ENCODE measurements around the gene RIOX2. TPM values are rescaled to one million over a fixed set of nuclear protein-coding genes. Genes with fewer than 3 reads are reported as not detected.
A peak's percentile ranks its signal among the peaks of the same experiment; 100 is the strongest.
"Not testable (repeated sequence)": the region's sequence is repeated elsewhere in the genome, so short reads cannot be mapped to it uniquely, and the experiment has no call there.

Gene RIOX2
- total RNA-seq, 1 donor from 2014 or later = 87.7 TPM

- Mint-ChIP-seq H3K4me3 (no peak overlapping the region), H3K4me1 (peaks cover 12% of the 10 kb centered on the region), H3K9me3 (peaks cover 6% of the 10 kb centered on the region), H3K27me3 (no peaks in the 10 kb centered on the region), H3K36me3 (ENCODE audit: low read depth) (peaks cover 66% of the 10 kb centered on the region), H3K27ac (peak overlapping the region; percentile 60)
- DNase-seq = peak; percentile 53
- intact Hi-C loops (cut with micrococcal nuclease) = loop anchor here (2.0 kb wide), 1 partner anchor 63 kb away; no protein-coding TSS in a partner anchor
These were observed 36.4 kb downstream of the RIOX2 start for GRCh38 chr3:97935842-97936241.

- H3K4me3 Mint-ChIP-seq = no peak overlapping the region
- H3K4me1 Mint-ChIP-seq = peaks cover 10% of the 10 kb centered on the region
- H3K9me3 Mint-ChIP-seq = peaks cover 7% of the 10 kb centered on the region
- no peak overlapping the region for H3K27ac Mint-ChIP-seq
- H3K27me3 Mint-ChIP-seq = no peaks in the 10 kb centered on the region
- peaks cover 69% of the 10 kb centered on the region for H3K36me3 Mint-ChIP-seq (ENCODE audit: low read depth)
- intact Hi-C loops (cut with micrococcal nuclease) = loop anchor here (2.0 kb wide), 1 partner anchor 62 kb away; no protein-coding TSS in a partner anchor
- no peak for DNase-seq
These were observed 37.1 kb downstream of the RIOX2 start for GRCh38 chr3:97934980-97935695.

GRCh38 chr3:97932387-97932801 lies 39.8 kb downstream of the RIOX2 start:
- H3K4me3 Mint-ChIP-seq = no peak overlapping the region
- DNase-seq = no peak
- H3K4me1 Mint-ChIP-seq = peaks cover 7% of the 10 kb centered on the region
- H3K9me3 Mint-ChIP-seq = peaks cover 7% of the 10 kb centered on the region
- H3K36me3 Mint-ChIP-seq (ENCODE audit: low read depth) = peaks cover 62% of the 10 kb centered on the region
- H3K27me3 Mint-ChIP-seq = no peaks in the 10 kb centered on the region
- H3K27ac Mint-ChIP-seq = no peak overlapping the region
- intact Hi-C loops (cut with micrococcal nuclease) = no loop called here

GRCh38 chr3:97931218-97931617 lies 41.0 kb downstream of the RIOX2 start:
- no peak overlapping the region for H3K27ac Mint-ChIP-seq
- no peak for DNase-seq
- peaks cover 61% of the 10 kb centered on the region for H3K36me3 Mint-ChIP-seq (ENCODE audit: low read depth)
- H3K9me3 Mint-ChIP-seq = peaks cover 7% of the 10 kb centered on the region
- no peak overlapping the region for H3K4me3 Mint-ChIP-seq
- peaks cover 7% of the 10 kb centered on the region for H3K4me1 Mint-ChIP-seq
- no peaks in the 10 kb centered on the region for H3K27me3 Mint-ChIP-seq
- intact Hi-C loops (cut with micrococcal nuclease) = no loop called here

DNA sequence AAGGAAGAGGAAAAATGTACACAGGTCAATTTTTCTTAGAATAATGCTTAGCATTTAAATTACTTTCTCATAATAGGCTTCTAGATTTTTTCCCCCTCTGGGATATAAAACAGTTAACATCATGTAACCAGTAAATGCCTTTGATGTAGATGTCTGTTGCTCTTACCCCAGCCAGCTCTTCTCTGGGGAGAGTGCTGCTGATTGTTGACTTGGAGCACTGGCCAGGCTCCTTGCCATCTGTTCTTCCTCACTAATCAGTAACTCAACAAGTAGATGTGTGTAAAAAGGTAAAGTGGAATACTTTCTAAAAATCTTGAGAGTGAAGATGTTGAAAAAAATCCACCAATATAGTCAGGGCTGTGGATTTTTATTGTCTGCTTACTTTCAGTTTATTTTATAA lies 42.2 kb downstream of the RIOX2 start:
- Mint-ChIP-seq H3K27ac (no peak overlapping the region), H3K4me3 (no peak overlapping the region), H3K27me3 (no peaks in the 10 kb centered on the region), H3K4me1 (peaks cover 2% of the 10 kb centered on the region), H3K36me3 (ENCODE audit: low read depth) (peaks cover 56% of the 10 kb centered on the region), H3K9me3 (peaks cover 7% of the 10 kb centered on the region)
- intact Hi-C loops (cut with micrococcal nuclease) = no loop called here
- no peak for DNase-seq

GRCh38 chr3:97928986-97929385 lies 43.2 kb downstream of the RIOX2 start:
- Mint-ChIP-seq H3K36me3 (ENCODE audit: low read depth) (peaks cover 60% of the 10 kb centered on the region), H3K27ac (no peak overlapping the region), H3K27me3 (no peaks in the 10 kb centered on the region), H3K9me3 (peaks cover 7% of the 10 kb centered on the region), H3K4me3 (no peak overlapping the region), H3K4me1 (no peaks in the 10 kb centered on the region)
- intact Hi-C loops (cut with micrococcal nuclease) = no loop called here
- no peak for DNase-seq

GRCh38 chr3:97927704-97928103 lies 44.5 kb downstream of the RIOX2 start:
- intact Hi-C loops (cut with micrococcal nuclease) = no loop called here
- no peak overlapping the region for H3K4me3 Mint-ChIP-seq
- H3K9me3 Mint-ChIP-seq = peaks cover 7% of the 10 kb centered on the region
- H3K27ac Mint-ChIP-seq = no peak overlapping the region
- peaks cover 61% of the 10 kb centered on the region for H3K36me3 Mint-ChIP-seq (ENCODE audit: low read depth)
- DNase-seq = no peak
- no peaks in the 10 kb centered on the region for H3K27me3 Mint-ChIP-seq
- no peaks in the 10 kb centered on the region for H3K4me1 Mint-ChIP-seq

DNA sequence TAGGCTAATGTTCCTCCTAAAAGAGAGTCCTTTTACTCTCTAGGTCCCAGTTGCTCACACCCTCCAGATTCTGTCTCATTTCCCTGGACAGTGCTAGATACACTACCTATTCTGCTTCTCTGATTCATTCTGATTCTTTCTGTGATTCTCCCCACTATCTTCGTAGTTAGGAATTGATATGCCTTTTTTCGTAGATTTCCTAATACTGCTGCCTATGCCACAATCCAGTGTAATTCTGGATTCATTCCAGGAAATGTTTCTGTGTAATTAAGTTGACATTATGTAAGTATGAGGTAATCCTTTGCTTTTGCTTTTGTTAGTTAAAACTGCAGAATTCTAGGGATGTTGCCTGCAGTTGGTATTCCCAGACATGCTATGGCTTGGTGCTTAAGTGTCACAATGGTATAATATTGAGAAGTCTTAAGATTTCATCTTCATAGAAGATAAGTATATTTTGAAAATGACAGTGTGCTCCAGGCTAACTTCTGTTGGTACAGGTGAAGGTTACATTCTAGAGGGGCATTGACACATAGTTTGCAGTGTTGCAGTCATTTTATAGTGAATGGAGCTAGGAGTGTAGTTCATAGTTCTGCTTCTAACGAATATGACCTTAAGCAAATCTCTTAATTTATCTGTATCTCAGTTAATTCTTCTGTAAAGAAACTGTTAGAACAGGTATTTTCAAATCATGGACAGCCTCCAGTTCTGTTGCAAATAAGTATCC lies 54.3 kb downstream of the RIOX2 start:
- DNase-seq = no peak
- intact Hi-C loops (cut with micrococcal nuclease) = no loop called here
- Mint-ChIP-seq H3K4me1 (peaks cover 3% of the 10 kb centered on the region), H3K27me3 (no peaks in the 10 kb centered on the region), H3K36me3 (ENCODE audit: low read depth) (peaks cover 75% of the 10 kb centered on the region), H3K9me3 (peaks cover 8% of the 10 kb centered on the region), H3K27ac (no peak overlapping the region), H3K4me3 (no peak overlapping the region)

- peaks cover 68% of the 10 kb centered on the region for H3K36me3 Mint-ChIP-seq (ENCODE audit: low read depth)
- H3K27me3 Mint-ChIP-seq = no peaks in the 10 kb centered on the region
- no peak overlapping the region for H3K4me3 Mint-ChIP-seq
- intact Hi-C loops (cut with micrococcal nuclease) = no loop called here
- no peak overlapping the region for H3K27ac Mint-ChIP-seq
- H3K4me1 Mint-ChIP-seq = peaks cover 5% of the 10 kb centered on the region
- peaks cover 8% of the 10 kb centered on the region for H3K9me3 Mint-ChIP-seq
- DNase-seq = no peak
These were observed 55.7 kb downstream of the RIOX2 start for GRCh38 chr3:97916576-97916975.

DNA sequence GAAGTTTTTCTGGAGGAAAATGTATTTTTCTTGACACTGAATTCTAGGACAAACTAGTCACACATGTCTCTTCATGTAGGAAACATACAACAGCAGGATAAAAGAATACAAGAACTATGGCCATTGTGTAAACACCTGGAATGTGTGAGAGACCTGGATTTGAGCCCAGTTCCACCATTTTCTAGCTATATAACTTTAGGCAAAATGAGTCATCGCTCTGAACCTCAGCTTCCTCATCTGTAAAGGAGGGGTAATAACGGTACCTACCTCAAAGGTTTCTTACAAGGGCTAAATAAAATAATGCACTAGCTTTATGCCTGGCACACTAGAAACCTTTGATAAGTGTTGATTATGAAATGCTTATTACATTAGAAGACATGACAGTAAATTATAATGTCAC lies 57.8 kb downstream of the RIOX2 start:
- H3K9me3 Mint-ChIP-seq = peaks cover 3% of the 10 kb centered on the region
- DNase-seq = no peak
- peaks cover 19% of the 10 kb centered on the region for H3K4me1 Mint-ChIP-seq
- H3K4me3 Mint-ChIP-seq = no peak overlapping the region
- H3K27ac Mint-ChIP-seq = no peak overlapping the region
- intact Hi-C loops (cut with micrococcal nuclease) = loop anchor here (5.0 kb wide), 1 partner anchor 42 kb away; no protein-coding TSS in a partner anchor
- peaks cover 54% of the 10 kb centered on the region for H3K36me3 Mint-ChIP-seq (ENCODE audit: low read depth)
- no peaks in the 10 kb centered on the region for H3K27me3 Mint-ChIP-seq

DNA sequence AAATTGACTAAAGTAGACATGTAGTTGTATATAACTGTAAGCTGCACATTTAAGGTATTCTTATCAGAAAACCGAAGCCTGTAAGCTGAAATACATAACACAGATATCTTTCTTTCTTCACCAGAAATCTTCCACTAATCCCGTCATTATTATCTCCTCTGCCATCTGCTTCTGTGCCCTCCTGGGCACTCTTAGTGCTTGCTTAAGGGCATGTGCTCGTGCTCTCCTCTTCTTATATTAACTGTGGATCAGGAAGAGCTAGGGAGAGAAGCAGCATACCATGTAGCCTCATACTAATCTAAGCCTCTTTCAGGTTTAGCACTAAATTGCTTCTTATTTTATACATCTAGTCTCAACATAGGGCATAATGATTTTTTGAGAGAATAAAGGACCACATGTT lies 60.8 kb downstream of the RIOX2 start:
- intact Hi-C loops (cut with micrococcal nuclease) = loop anchor here (5.0 kb wide), 1 partner anchor 39 kb away; no protein-coding TSS in a partner anchor

GRCh38 chr3:97910931-97911351 lies 61.3 kb downstream of the RIOX2 start:
- Mint-ChIP-seq H3K4me1 (peaks cover 16% of the 10 kb centered on the region), H3K9me3 (peaks cover 3% of the 10 kb centered on the region), H3K4me3 (peak overlapping the region; percentile 81), H3K36me3 (ENCODE audit: low read depth) (peaks cover 37% of the 10 kb centered on the region), H3K27me3 (no peaks in the 10 kb centered on the region), H3K27ac (peak overlapping the region; percentile 61)
- peak; percentile 77 for DNase-seq
- intact Hi-C loops (cut with micrococcal nuclease) = loop anchor here (5.0 kb wide), 1 partner anchor 39 kb away; no protein-coding TSS in a partner anchor

More for the DNA sequence above, 60.8 kb downstream of the RIOX2 start:
- Mint-ChIP-seq H3K9me3 (peaks cover 3% of the 10 kb centered on the region), H3K4me3 (peak overlapping the region; percentile 22), H3K27ac (peak overlapping the region; percentile 76), H3K27me3 (no peaks in the 10 kb centered on the region), H3K36me3 (ENCODE audit: low read depth) (peaks cover 40% of the 10 kb centered on the region), H3K4me1 (peaks cover 16% of the 10 kb centered on the region)
- DNase-seq = no peak

- Mint-ChIP-seq H3K4me1 (peaks cover 16% of the 10 kb centered on the region), H3K27ac (peak overlapping the region; percentile 61), H3K4me3 (peak overlapping the region; percentile 81), H3K36me3 (ENCODE audit: low read depth) (peaks cover 34% of the 10 kb centered on the region)
- DNase-seq = peak; percentile 81
- H3K9me3 Mint-ChIP-seq, H3K27me3 Mint-ChIP-seq: not testable (repeated sequence)
- intact Hi-C loops (cut with micrococcal nuclease) = loop anchor here (5.0 kb wide), 1 partner anchor 38 kb away; no protein-coding TSS in a partner anchor
These were observed 61.9 kb downstream of the RIOX2 start for GRCh38 chr3:97910236-97910831.

DNA sequence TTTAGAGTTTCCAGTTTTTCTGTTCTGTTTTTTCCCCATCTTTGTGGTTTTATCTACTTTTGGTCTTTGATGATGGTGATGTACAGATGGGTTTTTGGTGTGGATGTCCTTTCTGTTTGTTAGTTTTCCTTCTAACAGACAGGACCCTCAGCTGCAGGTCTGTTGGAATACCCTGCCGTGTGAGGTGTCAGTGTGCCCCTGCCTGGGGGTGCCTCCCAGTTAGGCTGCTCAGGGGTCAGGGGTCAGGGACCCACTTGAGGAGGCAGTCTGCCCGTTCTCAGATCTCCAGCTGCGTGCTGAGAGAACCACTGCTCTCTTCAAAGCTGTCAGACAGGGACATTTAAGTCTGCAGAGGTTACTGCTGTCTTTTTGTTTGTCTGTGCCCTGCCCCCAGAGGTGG lies 62.4 kb downstream of the RIOX2 start:
- intact Hi-C loops (cut with micrococcal nuclease) = loop anchor here (5.0 kb wide), 1 partner anchor 38 kb away; no protein-coding TSS in a partner anchor
- peaks cover 16% of the 10 kb centered on the region for H3K4me1 Mint-ChIP-seq
- not testable (repeated sequence) for H3K27ac Mint-ChIP-seq, H3K9me3 Mint-ChIP-seq, H3K27me3 Mint-ChIP-seq
- peaks cover 29% of the 10 kb centered on the region for H3K36me3 Mint-ChIP-seq (ENCODE audit: low read depth)
- peak overlapping the region; percentile 81 for H3K4me3 Mint-ChIP-seq
- peak; percentile 59 for DNase-seq

All from activated CD4-positive, alpha-beta T cell treated with anti-CD3 and anti-CD28 coated beads, Interleukin-2, amount 10 ng/mL, durations not matched to agents 24 days and 14 days (primary cell).